NCI-H82 (cell line): ENCODE measurements around the gene ARFGAP2.

Source experiments
- DNase-seq: peaks from one replicate; lab custom pipeline; 2025; lab: John Stamatoyannopoulos, UW

The ARFGAP2 gene

GRCh38 chr11:47171061-47171838, 5.4 kb downstream of the ARFGAP2 start:
- DNase-seq = no peak

- no peak for DNase-seq
Measured at GRCh38 chr11:47166368-47166767, 10.3 kb downstream of the ARFGAP2 start.

GRCh38 chr11:47165253-47165840, 11.3 kb downstream of the ARFGAP2 start:
- DNase-seq = no peak

DNA sequence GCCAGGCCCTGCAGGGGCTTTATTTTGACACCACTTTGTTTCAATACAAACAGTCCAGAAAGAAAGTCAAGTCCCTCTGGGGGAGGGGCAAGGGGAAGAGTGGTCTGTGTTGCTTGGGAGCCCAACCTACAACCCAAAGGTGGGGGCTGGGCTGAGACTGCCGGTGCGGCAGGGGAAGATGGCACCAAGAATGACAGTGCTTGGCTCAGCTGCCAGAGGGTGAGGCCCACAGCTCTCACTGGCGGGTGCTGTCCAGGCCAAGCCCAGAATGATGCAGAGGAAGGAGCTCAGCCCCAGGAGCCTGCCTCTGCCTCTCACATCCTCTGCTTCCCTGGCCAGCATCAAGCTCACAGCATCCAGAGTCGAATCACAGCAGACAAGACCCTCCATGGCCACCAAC, 12.4 kb downstream of the ARFGAP2 start:
- no peak for DNase-seq

- no peak for DNase-seq
Measured at GRCh38 chr11:47163898-47164297, 12.8 kb downstream of the ARFGAP2 start.

- no peak for DNase-seq
Measured at GRCh38 chr11:47163193-47163592, 13.5 kb downstream of the ARFGAP2 start.

DNA sequence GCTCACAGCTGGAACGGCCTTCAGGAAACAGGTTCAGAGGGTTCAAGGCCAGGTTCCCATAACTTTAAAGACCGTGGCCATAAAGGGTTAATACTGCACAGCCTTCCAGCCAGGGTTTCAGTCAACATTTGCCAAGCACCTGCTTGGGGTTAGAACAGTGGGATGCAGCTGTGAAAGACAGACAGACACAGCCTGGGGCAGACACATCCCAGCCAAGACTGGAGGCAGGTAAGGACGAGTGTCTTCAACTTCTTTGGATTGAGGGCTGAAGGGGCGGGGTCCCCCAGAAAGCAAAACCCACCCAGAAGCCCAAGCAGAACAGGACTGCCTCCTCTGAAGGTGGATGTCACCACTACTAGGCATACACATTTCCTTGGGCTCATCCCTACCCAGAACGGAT, 14.3 kb downstream of the ARFGAP2 start:
- DNase-seq = no peak

GRCh38 chr11:47161890-47162289, 14.8 kb downstream of the ARFGAP2 start:
- no peak for DNase-seq

- DNase-seq = peak; percentile 82
Measured at GRCh38 chr11:47161134-47161854, 15.4 kb downstream of the ARFGAP2 start.

GRCh38 chr11:47160753-47161133, 15.9 kb downstream of the ARFGAP2 start:
- no peak for DNase-seq

- no peak for DNase-seq
Measured at GRCh38 chr11:47158242-47158641, 18.4 kb downstream of the ARFGAP2 start.

DNA sequence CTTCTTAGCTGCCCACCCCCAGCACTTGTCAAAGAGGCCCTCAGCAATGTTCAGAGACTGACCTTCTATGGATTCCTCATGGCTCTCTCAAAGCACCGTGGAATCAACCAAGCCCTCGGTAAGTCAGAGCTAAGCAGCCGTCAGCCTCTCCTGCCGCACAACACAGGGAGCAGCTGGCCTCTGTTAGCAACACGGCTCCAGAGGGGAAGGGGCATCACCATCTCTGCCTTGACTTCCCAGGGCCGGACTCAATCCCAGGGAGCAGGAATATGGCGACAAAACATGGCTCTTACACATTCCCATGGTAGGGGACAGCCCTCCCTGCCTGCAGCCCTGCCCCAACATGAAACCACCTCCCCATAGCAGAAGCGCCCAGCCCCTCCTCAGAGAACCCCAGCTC, 18.9 kb downstream of the ARFGAP2 start:
- no peak for DNase-seq

GRCh38 chr11:47156951-47157350, 19.7 kb downstream of the ARFGAP2 start:
- DNase-seq = no peak

GRCh38 chr11:47156333-47156732, 20.3 kb downstream of the ARFGAP2 start:
- DNase-seq = no peak

- no peak for DNase-seq
Measured at GRCh38 chr11:47155879-47156278, 20.8 kb downstream of the ARFGAP2 start.

- DNase-seq = no peak
Measured at GRCh38 chr11:47154616-47155570, 21.8 kb downstream of the ARFGAP2 start.

- DNase-seq = peak; percentile 90
Measured at GRCh38 chr11:47152953-47153950, 23.4 kb downstream of the ARFGAP2 start.

DNA sequence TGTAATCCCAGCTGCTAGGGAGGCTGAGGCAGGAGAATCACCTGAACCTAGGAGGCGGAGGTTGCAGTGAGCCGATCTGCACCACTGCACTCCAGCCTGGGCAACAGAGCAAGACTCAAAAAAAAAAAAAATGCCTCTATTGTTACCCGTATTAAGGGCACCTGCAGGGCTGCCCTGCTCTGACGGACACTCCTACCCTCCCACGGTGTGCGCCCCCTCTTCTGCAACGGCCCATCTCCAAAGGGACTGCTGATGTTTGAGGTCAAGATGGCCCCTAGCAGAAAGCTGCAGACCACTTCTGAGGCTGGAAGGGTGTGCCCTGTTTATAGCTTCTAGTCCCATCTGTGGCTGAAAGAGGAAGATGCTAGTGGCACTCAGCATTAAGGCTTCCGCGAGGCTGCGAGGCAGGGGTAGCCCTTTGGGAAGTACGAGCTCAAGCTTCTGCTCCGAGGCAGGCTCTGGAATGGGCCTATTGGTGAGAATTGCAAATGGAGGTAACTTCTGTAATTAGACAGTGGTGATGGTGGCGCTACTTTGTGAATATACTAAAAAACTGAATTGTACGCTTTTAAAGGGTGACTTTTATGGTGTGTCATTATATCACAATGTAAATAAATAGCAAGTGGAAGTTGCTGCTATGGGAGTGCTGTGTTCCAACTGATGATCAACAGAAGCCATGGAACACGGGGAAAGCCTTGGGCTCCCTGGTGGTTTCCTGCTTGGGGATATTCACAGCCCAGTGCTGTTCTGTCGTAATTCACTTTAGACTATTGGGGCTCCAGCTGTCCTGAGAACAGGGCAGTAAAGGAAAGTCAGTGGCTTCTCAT, 24.3 kb downstream of the ARFGAP2 start:
- no peak for DNase-seq

- DNase-seq = no peak
Measured at GRCh38 chr11:47149782-47150181, 26.9 kb downstream of the ARFGAP2 start.
